Measurements from ENCODE around the gene ANXA1.

- TF ChIP-seq CTCF (conservative IDR thresholded peaks at IDR 0.05; ENCODE audit: low read depth in 2 of 2) (no peak), ZNF114 (CRISPR knock-in tag; IDR thresholded peaks at IDR 0.05) (no peak), POLR2AphosphoS5 (IDR thresholded peaks at IDR 0.05; ENCODE audit: low read depth) (no peak), EZH2phosphoT487 (IDR thresholded peaks at IDR 0.05; ENCODE audit: unreplicated experiment) (no peak), EZH2 (IDR thresholded peaks at IDR 0.05; ENCODE audit: low read depth, unreplicated experiment) (no peak), NANOG (IDR thresholded peaks at IDR 0.05; ENCODE audit: borderline replicate concordance) (no peak), ZNF331 (CRISPR knock-in tag; IDR thresholded peaks at IDR 0.05; ENCODE audit: low read depth) (no peak)
These were observed 47.8 kb downstream of the ANXA1 start for GRCh38 chr9:73199448-73199847.
